ENCODE data around the gene VWC2L. TPM values are rescaled to one million over a fixed set of nuclear protein-coding genes. Genes with fewer than 3 reads are reported as not detected.

VWC2L gene
- total RNA-seq, 1 experiment from 2014 or later, result not detected

GRCh38 chr2:214533541-214533940, 122.7 kb downstream of the VWC2L start:
- no peak for TF ChIP-seq CTCF (IDR thresholded peaks at IDR 0.05; ENCODE audit: insufficient read depth in 1 of 2, low read depth in 1 of 2, low read length in 1 of 2, severe bottlenecking in 1 of 2, unreplicated experiment in 1 of 2)
- no TSS peak for BruUV-seq (replicated peaks)
- Mint-ChIP-seq H3K36me3 (ENCODE audit: insufficient read depth, unreplicated experiment) (no peaks in the 10 kb centered on the region), H3K9me3 (ENCODE audit: unreplicated experiment) (no peaks in the 10 kb centered on the region), H3K4me3 (ENCODE audit: unreplicated experiment) (no peak overlapping the region), H3K27me3 (ENCODE audit: insufficient read depth, unreplicated experiment) (no peaks in the 10 kb centered on the region), H3K4me1 (ENCODE audit: low read depth, unreplicated experiment) (no peaks in the 10 kb centered on the region), H3K27ac (ENCODE audit: unreplicated experiment) (no peak overlapping the region)
- intact Hi-C loops (cut with micrococcal nuclease; ENCODE audit: unreplicated experiment), result no loop called here
- Histone ChIP-seq H3K9me3 (no peaks in the 10 kb centered on the region), H3K27me3 (replicated peaks; ENCODE audit: control insufficient read depth, insufficient read depth, low read length) (no peaks in the 10 kb centered on the region), H3K4me1 (no peaks in the 10 kb centered on the region), H3K4me3 (ENCODE audit: low read depth, low read length) (no peak overlapping the region), H3K36me3 (ENCODE audit: control insufficient read depth, insufficient read depth, low read length) (no peaks in the 10 kb centered on the region)
- no peak for DNase-seq
- ChIA-PET CTCF (no interaction called here), POLR2A (no interaction called here)

- Mint-ChIP-seq H3K4me3 (ENCODE audit: unreplicated experiment) (no peak overlapping the region), H3K36me3 (ENCODE audit: insufficient read depth, unreplicated experiment) (no peaks in the 10 kb centered on the region), H3K27ac (ENCODE audit: unreplicated experiment) (no peak overlapping the region), H3K4me1 (ENCODE audit: low read depth, unreplicated experiment) (no peaks in the 10 kb centered on the region), H3K9me3 (ENCODE audit: unreplicated experiment) (no peaks in the 10 kb centered on the region), H3K27me3 (ENCODE audit: insufficient read depth, unreplicated experiment) (no peaks in the 10 kb centered on the region)
- H3K9me3 ChIP-seq, result no peaks in the 10 kb centered on the region
- ChIA-PET CTCF (no interaction called here), POLR2A (no interaction called here)
- H3K4me3 ChIP-seq (ENCODE audit: low read depth, low read length), result no peak overlapping the region
- intact Hi-C loops (cut with micrococcal nuclease; ENCODE audit: unreplicated experiment), result no loop called here
- H3K36me3 ChIP-seq (ENCODE audit: control insufficient read depth, insufficient read depth, low read length), result no peaks in the 10 kb centered on the region
- H3K4me1 ChIP-seq, result no peaks in the 10 kb centered on the region
- no TSS peak for BruUV-seq (replicated peaks)
- no peak for DNase-seq
- no peak for TF ChIP-seq CTCF (IDR thresholded peaks at IDR 0.05; ENCODE audit: insufficient read depth in 1 of 2, low read depth in 1 of 2, low read length in 1 of 2, severe bottlenecking in 1 of 2, unreplicated experiment in 1 of 2)
- no peaks in the 10 kb centered on the region for H3K27me3 ChIP-seq (replicated peaks; ENCODE audit: control insufficient read depth, insufficient read depth, low read length)
Measured at GRCh38 chr2:214536625-214537024, 125.8 kb downstream of the VWC2L start.

GRCh38 chr2:214537929-214538328, 127.1 kb downstream of the VWC2L start:
- H3K9me3 Mint-ChIP-seq (ENCODE audit: unreplicated experiment), result no peaks in the 10 kb centered on the region
- no peaks in the 10 kb centered on the region for H3K27me3 ChIP-seq (replicated peaks; ENCODE audit: control insufficient read depth, insufficient read depth, low read length)
- H3K4me3 Mint-ChIP-seq (ENCODE audit: unreplicated experiment), result no peak overlapping the region
- no peak for DNase-seq
- BruUV-seq (replicated peaks), result no TSS peak
- H3K9me3 ChIP-seq, result no peaks in the 10 kb centered on the region
- no peaks in the 10 kb centered on the region for H3K27me3 Mint-ChIP-seq (ENCODE audit: insufficient read depth, unreplicated experiment)
- intact Hi-C loops (cut with micrococcal nuclease; ENCODE audit: unreplicated experiment), result no loop called here
- no peaks in the 10 kb centered on the region for H3K4me1 Mint-ChIP-seq (ENCODE audit: low read depth, unreplicated experiment)
- no peaks in the 10 kb centered on the region for H3K36me3 Mint-ChIP-seq (ENCODE audit: insufficient read depth, unreplicated experiment)
- H3K4me1 ChIP-seq, result no peaks in the 10 kb centered on the region
- TF ChIP-seq CTCF (IDR thresholded peaks at IDR 0.05; ENCODE audit: insufficient read depth in 1 of 2, low read depth in 1 of 2, low read length in 1 of 2, severe bottlenecking in 1 of 2, unreplicated experiment in 1 of 2), result no peak
- POLR2A ChIA-PET, result no interaction called here
- no peak overlapping the region for H3K4me3 ChIP-seq (ENCODE audit: low read depth, low read length)
- no peak overlapping the region for H3K27ac Mint-ChIP-seq (ENCODE audit: unreplicated experiment)
- H3K36me3 ChIP-seq (ENCODE audit: control insufficient read depth, insufficient read depth, low read length), result no peaks in the 10 kb centered on the region
- CTCF ChIA-PET, result no interaction called here
